ENCODE results near the gene ESPN. TPM values are rescaled to one million over a fixed set of nuclear protein-coding genes. Genes with fewer than 3 reads are reported as not detected.

Gene ESPN
- total RNA-seq, 1 donor from 2014 or later = 1.6 TPM

- TF ChIP-seq CTCF (IDR thresholded peaks at IDR 0.05; ENCODE audit: unreplicated experiment) = no peak
- no peaks in the 10 kb centered on the region for H3K9me3 Mint-ChIP-seq
- H3K4me3 Mint-ChIP-seq = no peak overlapping the region
- H3K4me1 Mint-ChIP-seq = no peaks in the 10 kb centered on the region
- peaks cover 17% of the 10 kb centered on the region for H3K36me3 Mint-ChIP-seq
- peaks cover 4% of the 10 kb centered on the region for H3K27me3 Mint-ChIP-seq (ENCODE audit: low read depth)
- DNase-seq (ENCODE audit: low spot score in 2 of 2, unreplicated experiment in 2 of 2) = no peak
- H3K27ac Mint-ChIP-seq = no peak overlapping the region
Observed at GRCh38 chr1:6467744-6468688, 43.4 kb downstream of the ESPN start.

- TF ChIP-seq CTCF (IDR thresholded peaks at IDR 0.05; ENCODE audit: unreplicated experiment) = no peak
- H3K36me3 Mint-ChIP-seq = peaks cover 15% of the 10 kb centered on the region
- H3K4me1 Mint-ChIP-seq = no peaks in the 10 kb centered on the region
- no peaks in the 10 kb centered on the region for H3K9me3 Mint-ChIP-seq
- no peak overlapping the region for H3K27ac Mint-ChIP-seq
- no peak for DNase-seq (ENCODE audit: low spot score in 2 of 2, unreplicated experiment in 2 of 2)
- peaks cover 4% of the 10 kb centered on the region for H3K27me3 Mint-ChIP-seq (ENCODE audit: low read depth)
- H3K4me3 Mint-ChIP-seq = no peak overlapping the region
Observed at GRCh38 chr1:6468729-6469461, 44.3 kb downstream of the ESPN start.

- no peaks in the 10 kb centered on the region for H3K4me1 Mint-ChIP-seq
- no peaks in the 10 kb centered on the region for H3K9me3 Mint-ChIP-seq
- no peak overlapping the region for H3K27ac Mint-ChIP-seq
- H3K4me3 Mint-ChIP-seq = no peak overlapping the region
- no peak for DNase-seq (ENCODE audit: low spot score in 2 of 2, unreplicated experiment in 2 of 2)
- H3K27me3 Mint-ChIP-seq (ENCODE audit: low read depth) = peaks cover 4% of the 10 kb centered on the region
- no peak for TF ChIP-seq CTCF (IDR thresholded peaks at IDR 0.05; ENCODE audit: unreplicated experiment)
- H3K36me3 Mint-ChIP-seq = peaks cover 13% of the 10 kb centered on the region
Observed at GRCh38 chr1:6470132-6471085, 45.8 kb downstream of the ESPN start.

- Mint-ChIP-seq H3K27ac (no peak overlapping the region), H3K27me3 (ENCODE audit: low read depth) (peaks cover 2% of the 10 kb centered on the region), H3K9me3 (no peaks in the 10 kb centered on the region), H3K4me3 (no peak overlapping the region), H3K36me3 (peaks cover 13% of the 10 kb centered on the region), H3K4me1 (no peaks in the 10 kb centered on the region)
- TF ChIP-seq CTCF (IDR thresholded peaks at IDR 0.05; ENCODE audit: unreplicated experiment) = no peak
- DNase-seq (ENCODE audit: low spot score in 2 of 2, unreplicated experiment in 2 of 2) = no peak
Observed at GRCh38 chr1:6471086-6471969, 46.8 kb downstream of the ESPN start.

Data from mesothelial cell of epicardium (in vitro differentiated cells).